Mesendoderm (in vitro differentiated cells): ENCODE results near the gene SFXN2.

Source experiments
- DNase-seq: peaks from one replicate; pipeline ENCODE4 v3.0.0; 2013
- H2AK5ac ChIP-seq: 2 replicates; pipeline ENCODE4 v1.6.1; 2013; ENCODE audit warnings: low read length, inconsistent platforms
- H2BK120ac ChIP-seq: 2 replicates; pipeline ENCODE4 v1.6.1; 2013; ENCODE audit warnings: low read depth, mild to moderate bottlenecking, low read length, moderate library complexity, mixed read lengths
- H2BK15ac ChIP-seq: replicated peaks from 2 replicates; pipeline ENCODE4 v1.6.1; 2013; ENCODE audit warnings: low read depth, mild to moderate bottlenecking, moderate library complexity
- H2BK5ac ChIP-seq: 2 replicates; pipeline ENCODE4 v1.6.1; 2013; ENCODE audit warnings: low read length, inconsistent platforms
- H3K18ac ChIP-seq: 2 replicates; pipeline ENCODE4 v1.6.1; 2013; ENCODE audit warnings: mild to moderate bottlenecking, low read length, mixed read lengths
- H3K23ac ChIP-seq: one replicate; pipeline ENCODE4 v1.6.1; 2013; ENCODE audit warnings: low read length
- H3K27ac ChIP-seq: 2 replicates; pipeline ENCODE4 v1.5.1; 2013; ENCODE audit warnings: low read depth, mild to moderate bottlenecking, inconsistent platforms, low read length, moderate library complexity
- H3K27me3 ChIP-seq: 2 replicates; pipeline ENCODE4 v1.6.1; 2013; ENCODE audit warnings: low read length, control low read depth, mild to moderate bottlenecking, inconsistent platforms; ENCODE audit not compliant: insufficient read depth, poor library complexity
- H3K36me3 ChIP-seq: 2 replicates; pipeline ENCODE4 v1.6.1; 2013; ENCODE audit warnings: low read length, inconsistent platforms; ENCODE audit not compliant: control insufficient read depth, insufficient read depth
- H3K4ac ChIP-seq: one replicate; pipeline ENCODE4 v1.6.1; 2013; ENCODE audit warnings: low read depth, mild to moderate bottlenecking, low read length, moderate library complexity
- H3K4me1 ChIP-seq: 2 replicates; pipeline ENCODE4 v1.6.1; 2013; ENCODE audit warnings: low read depth, low read length, inconsistent platforms; ENCODE audit not compliant: control insufficient read depth
- H3K4me2 ChIP-seq: 2 replicates; pipeline ENCODE4 v1.6.1; 2013; ENCODE audit warnings: low read length
- H3K4me3 ChIP-seq: 2 replicates; pipeline ENCODE4 v1.5.1; 2013; ENCODE audit warnings: mild to moderate bottlenecking, low read length
- H3K56ac ChIP-seq: one replicate; pipeline ENCODE4 v1.6.1; 2013; ENCODE audit warnings: low read length
- H3K79me1 ChIP-seq: 2 replicates; pipeline ENCODE4 v1.6.1; 2013; ENCODE audit warnings: low read length, inconsistent platforms
- H3K79me2 ChIP-seq: 2 replicates; pipeline ENCODE4 v1.6.1; 2013; ENCODE audit warnings: mild to moderate bottlenecking, low read length; ENCODE audit not compliant: control insufficient read depth, insufficient read depth
- H3K9ac ChIP-seq: 2 replicates; pipeline ENCODE4 v1.6.1; 2013; ENCODE audit warnings: low read length, inconsistent platforms
- H4K5ac ChIP-seq: one replicate; pipeline ENCODE4 v1.6.1; 2013; ENCODE audit warnings: low read length
- H4K8ac ChIP-seq: one replicate; pipeline ENCODE4 v1.6.1; 2013; ENCODE audit warnings: low read depth, mild to moderate bottlenecking, control low read depth, low read length, moderate library complexity
- WGBS: extraction: QIAGEN DNeasy Blood & Tissue Kit; methylation state at CpG from one replicate; pipeline ENCODE4 v1.1.7; 2013; ENCODE audit warnings: low lambda C conversion rate, missing lambda C conversion rate; ENCODE audit not compliant: insufficient coverage; ENCODE audit errors: extremely low coverage; 5-methylcytosine and 5-hydroxymethylcytosine counted together

SFXN2 gene

GRCh38 chr10:102678842-102679289 is 35.6 kb upstream of the SFXN2 start:
- Histone ChIP-seq H2BK120ac (no peak overlapping the region), H2AK5ac (no peak overlapping the region), H3K4ac (no peak overlapping the region), H3K9ac (peak overlapping the region; percentile 10), H3K23ac (no peak overlapping the region), H3K56ac (peak overlapping the region; percentile 11), H3K79me1 (no peaks in the 10 kb centered on the region), H3K36me3 (no peaks in the 10 kb centered on the region), H3K4me2 (peak overlapping the region; percentile 6), H2BK15ac (no peak overlapping the region), H4K5ac (no peak overlapping the region), H3K4me3 (no peak overlapping the region), H3K27me3 (no peaks in the 10 kb centered on the region), H3K18ac (no peak overlapping the region), H3K79me2 (no peaks in the 10 kb centered on the region), H3K27ac (no peak overlapping the region), H2BK5ac (no peak overlapping the region), H3K4me1 (peaks cover 15% of the 10 kb centered on the region), H4K8ac (no peak overlapping the region)
- no CpG with 5 or more reads among the region's 9 CpGs for WGBS
- peak; percentile 82 for DNase-seq

- no peaks in the 10 kb centered on the region for H3K79me2 ChIP-seq
- no CpG with 5 or more reads among the region's 4 CpGs for WGBS
Observed at GRCh38 chr10:102679596-102679995, 34.8 kb upstream of the SFXN2 start.

GRCh38 chr10:102681696-102682095 is 32.7 kb upstream of the SFXN2 start:
- Histone ChIP-seq H3K27me3 (no peaks in the 10 kb centered on the region), H2BK120ac (no peak overlapping the region), H2BK5ac (no peak overlapping the region), H2AK5ac (no peak overlapping the region), H2BK15ac (no peak overlapping the region), H3K4ac (no peak overlapping the region), H3K56ac (no peak overlapping the region), H3K18ac (no peak overlapping the region), H3K9ac (no peak overlapping the region), H3K36me3 (no peaks in the 10 kb centered on the region), H3K23ac (no peak overlapping the region), H3K4me1 (peaks cover 3% of the 10 kb centered on the region), H3K4me3 (no peak overlapping the region), H4K8ac (no peak overlapping the region), H3K79me1 (no peaks in the 10 kb centered on the region), H3K4me2 (no peak overlapping the region), H4K5ac (no peak overlapping the region), H3K79me2 (no peaks in the 10 kb centered on the region), H3K27ac (no peak overlapping the region)
- WGBS: no CpG with 5 or more reads among the region's 5 CpGs
- no peak for DNase-seq

More at GRCh38 chr10:102679596-102679995, 34.8 kb upstream of the SFXN2 start:
- H3K27me3 ChIP-seq: no peaks in the 10 kb centered on the region
- no peak for DNase-seq
- no peak overlapping the region for H3K56ac ChIP-seq
- H3K4me1 ChIP-seq: peaks cover 10% of the 10 kb centered on the region
- H3K79me1 ChIP-seq: no peaks in the 10 kb centered on the region
- H2BK5ac ChIP-seq: no peak overlapping the region
- H3K18ac ChIP-seq: no peak overlapping the region
- H3K23ac ChIP-seq: no peak overlapping the region
- H4K8ac ChIP-seq: no peak overlapping the region
- no peak overlapping the region for H4K5ac ChIP-seq
- no peak overlapping the region for H2BK15ac ChIP-seq
- no peak overlapping the region for H2BK120ac ChIP-seq
- H3K4ac ChIP-seq: no peak overlapping the region
- no peaks in the 10 kb centered on the region for H3K36me3 ChIP-seq
- no peak overlapping the region for H3K4me2 ChIP-seq
- H3K4me3 ChIP-seq: no peak overlapping the region
- no peak overlapping the region for H3K27ac ChIP-seq
- H2AK5ac ChIP-seq: no peak overlapping the region
- no peak overlapping the region for H3K9ac ChIP-seq

- H3K27ac ChIP-seq: no peak overlapping the region
- H3K4ac ChIP-seq: no peak overlapping the region
- no peak overlapping the region for H2BK5ac ChIP-seq
- H4K5ac ChIP-seq: no peak overlapping the region
- no peaks in the 10 kb centered on the region for H3K27me3 ChIP-seq
- H3K9ac ChIP-seq: no peak overlapping the region
- no peak overlapping the region for H4K8ac ChIP-seq
- no peak overlapping the region for H2BK120ac ChIP-seq
- no peaks in the 10 kb centered on the region for H3K36me3 ChIP-seq
- no peak overlapping the region for H3K23ac ChIP-seq
- no peak overlapping the region for H3K4me3 ChIP-seq
- no peak overlapping the region for H2BK15ac ChIP-seq
- no peak overlapping the region for H2AK5ac ChIP-seq
- no peaks in the 10 kb centered on the region for H3K79me1 ChIP-seq
- no peak overlapping the region for H3K4me2 ChIP-seq
- no peaks in the 10 kb centered on the region for H3K79me2 ChIP-seq
- no CpG with 5 or more reads among the region's 7 CpGs for WGBS
- DNase-seq: no peak
- peaks cover 3% of the 10 kb centered on the region for H3K4me1 ChIP-seq
- H3K56ac ChIP-seq: no peak overlapping the region
- H3K18ac ChIP-seq: no peak overlapping the region
Observed at GRCh38 chr10:102682416-102682815, 32.0 kb upstream of the SFXN2 start.

GRCh38 chr10:102682981-102683380 is 31.5 kb upstream of the SFXN2 start:
- no peak overlapping the region for H2AK5ac ChIP-seq
- H2BK5ac ChIP-seq: no peak overlapping the region
- WGBS: no CpG with 5 or more reads among the region's 4 CpGs
- H3K23ac ChIP-seq: no peak overlapping the region
- no peak for DNase-seq
- H3K27me3 ChIP-seq: no peaks in the 10 kb centered on the region
- H3K9ac ChIP-seq: no peak overlapping the region
- H3K36me3 ChIP-seq: no peaks in the 10 kb centered on the region
- no peaks in the 10 kb centered on the region for H3K79me1 ChIP-seq
- H4K8ac ChIP-seq: no peak overlapping the region
- H3K4ac ChIP-seq: no peak overlapping the region
- H3K4me3 ChIP-seq: no peak overlapping the region
- H3K27ac ChIP-seq: no peak overlapping the region
- H3K18ac ChIP-seq: no peak overlapping the region
- peaks cover under 1% of the 10 kb centered on the region for H3K4me1 ChIP-seq
- no peaks in the 10 kb centered on the region for H3K79me2 ChIP-seq
- no peak overlapping the region for H3K4me2 ChIP-seq
- no peak overlapping the region for H3K56ac ChIP-seq
- H2BK15ac ChIP-seq: no peak overlapping the region
- H2BK120ac ChIP-seq: no peak overlapping the region
- H4K5ac ChIP-seq: no peak overlapping the region

- no peak overlapping the region for H4K8ac ChIP-seq
- H2AK5ac ChIP-seq: no peak overlapping the region
- no peak overlapping the region for H2BK15ac ChIP-seq
- no peak overlapping the region for H2BK5ac ChIP-seq
- no peaks in the 10 kb centered on the region for H3K27me3 ChIP-seq
- no peak overlapping the region for H3K9ac ChIP-seq
- H3K18ac ChIP-seq: no peak overlapping the region
- no peak overlapping the region for H3K27ac ChIP-seq
- no peak overlapping the region for H3K23ac ChIP-seq
- no peaks in the 10 kb centered on the region for H3K36me3 ChIP-seq
- H3K56ac ChIP-seq: no peak overlapping the region
- H3K79me2 ChIP-seq: no peaks in the 10 kb centered on the region
- H3K4me1 ChIP-seq: no peaks in the 10 kb centered on the region
- WGBS: no CpG with 5 or more reads among the region's 5 CpGs
- H2BK120ac ChIP-seq: no peak overlapping the region
- H3K4ac ChIP-seq: no peak overlapping the region
- H3K4me3 ChIP-seq: no peak overlapping the region
- H4K5ac ChIP-seq: no peak overlapping the region
- DNase-seq: no peak
- no peak overlapping the region for H3K4me2 ChIP-seq
- H3K79me1 ChIP-seq: no peaks in the 10 kb centered on the region
Observed at GRCh38 chr10:102683736-102684135, 30.7 kb upstream of the SFXN2 start.
